Kidney (tissue), 14 donors: ENCODE results near the gene MSLN. TPM values are rescaled to one million over a fixed set of nuclear protein-coding genes. Genes with fewer than 3 reads are reported as not detected.

ENCODE experiments used
- DNase-seq, 5 donors: peaks; one replicate each; pipeline ENCODE4 v3.0.0-alpha.2; 2013 to 2020
- FAIRE-seq: peaks from 2 replicates; lab custom pipeline; 2012; peaks lifted over from hg19 to GRCh38; lab: Jason Lieb, UNC
- H3K27ac ChIP-seq, 2 donors: one replicate each; pipeline ENCODE4 v1.7.0; 2013; ENCODE audit warnings: low read depth in 2 of 2, low read length in 2 of 2, inconsistent platforms in 1 of 2
- H3K27me3 ChIP-seq: one replicate; pipeline ENCODE4 v1.7.1; 2013; ENCODE audit warnings: low read length, inconsistent platforms; ENCODE audit not compliant: control insufficient read depth, insufficient read depth
- H3K36me3 ChIP-seq, 3 donors: one replicate each; pipeline versions ENCODE4 v1.7.0 to v1.7.1; 2013; ENCODE audit warnings: low read length in 3 of 3, control low read depth in 1 of 3, inconsistent platforms in 1 of 3; ENCODE audit not compliant: insufficient read depth in 3 of 3, control insufficient read depth in 2 of 3
- H3K4me1 ChIP-seq, 3 donors: one replicate each; pipeline versions ENCODE4 v1.7.0 to v1.7.1; 2013; ENCODE audit warnings: low read length in 3 of 3, inconsistent platforms in 1 of 3, low read depth in 1 of 3; ENCODE audit not compliant: control insufficient read depth in 2 of 3, insufficient read depth in 2 of 3
- H3K4me3 ChIP-seq, 3 donors: one replicate each; pipeline versions ENCODE4 v1.7.0 to v1.8.1; 2013; ENCODE audit warnings: low read length in 3 of 3, control low read depth in 1 of 3, inconsistent platforms in 1 of 3
- H3K9ac ChIP-seq, 3 donors: one replicate each; pipeline versions ENCODE4 v1.7.0 to v1.7.1; 2013; ENCODE audit warnings: low read length in 3 of 3, control low read depth in 1 of 3, inconsistent platforms in 1 of 3
- H3K9me3 ChIP-seq, 3 donors: one replicate each; pipeline versions ENCODE4 v1.7.0 to v1.7.1; 2013; ENCODE audit warnings: low read length in 3 of 3, control low read depth in 1 of 3, inconsistent platforms in 1 of 3; ENCODE audit not compliant: control insufficient read depth in 2 of 3, insufficient read depth in 1 of 3
- intact Hi-C: fragments of 100-400 bp; cut with DNase I; formaldehyde crosslinking; loops from one replicate; pipeline ENCODE4 v1.11.1; 2022
- polyA plus RNA-seq: library from polyadenylated mRNA; stranded (reverse); fragments of 350-450 nt; fragmentation: Illumina TruSeq; extraction: RNeasy Lipid Tissue Mini Kit (QIAGEN cat#74804); gene quantifications from one replicate; pipeline ENCODE4 v1.2.3, GENCODE V29; 2014; ENCODE audit warnings: low read depth, low replicate concordance; ENCODE audit not compliant: insufficient read depth
- total RNA-seq: library from RNA; stranded (reverse); fragmentation: NEBNext Ultra II Directional; extraction: Animal tissue kit (Norgen Biotek cat#: 25700); gene quantifications from one replicate; pipeline ENCODE4 v1.2.1, GENCODE V29; 2021
- TF ChIP-seq, protein P1 (sequence below): IDR thresholded peaks from 3 replicates; pipeline ENCODE4 v1.5.1; 2012; ENCODE audit warnings: mild to moderate bottlenecking, moderate library complexity, borderline replicate concordance; ENCODE audit not compliant: insufficient read depth; ENCODE audit errors: extremely low read depth
- donor health status: control.
- donor health status: control.
- donor health status: control.
- donor health status: control.
- donor health status: control.
- donor health status: DM: yes; HTN: yes; CAD: no.
- donor health status: Normal renal cell carcinoma (clear cell type).

Gene MSLN
- total and polyA plus RNA-seq, 2 donors from 2014 or later: 3.7 to 19.4 TPM

DNA sequence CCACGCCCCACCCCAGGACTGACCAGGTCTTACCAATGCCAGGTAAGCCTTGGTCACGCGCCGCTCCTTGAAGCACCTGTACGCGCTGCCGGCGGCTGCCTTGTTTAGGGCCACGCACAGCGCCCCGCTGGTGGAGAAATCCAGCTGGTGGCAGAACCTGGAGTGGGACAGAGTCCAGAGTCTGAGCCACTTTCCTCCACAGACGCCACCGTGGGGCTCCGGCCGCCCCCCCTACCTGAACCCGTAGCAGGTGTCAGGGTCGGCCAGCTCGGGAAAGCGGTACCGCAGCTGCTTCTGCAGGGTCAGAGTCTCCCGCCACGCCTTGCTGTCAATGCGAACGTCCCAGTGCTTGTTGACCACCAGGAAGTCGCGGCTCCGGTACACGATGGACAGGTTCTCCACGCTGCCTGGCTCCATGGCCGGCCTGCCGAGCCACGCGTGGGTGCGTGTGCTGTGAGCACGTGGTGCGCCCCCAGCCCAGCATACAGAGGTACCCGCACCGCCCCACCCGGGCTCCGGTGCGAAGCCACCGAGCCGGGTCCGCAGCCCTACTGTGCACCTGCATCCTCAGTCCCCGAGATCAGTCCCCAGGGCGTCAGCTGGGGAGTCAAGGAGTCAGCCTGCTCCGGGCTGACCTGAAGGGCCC lies 26.9 kb downstream of the MSLN start:
- DNase-seq: no peak
- intact Hi-C loops: no loop called here
- no peak overlapping the region for H3K27ac ChIP-seq

DNA sequence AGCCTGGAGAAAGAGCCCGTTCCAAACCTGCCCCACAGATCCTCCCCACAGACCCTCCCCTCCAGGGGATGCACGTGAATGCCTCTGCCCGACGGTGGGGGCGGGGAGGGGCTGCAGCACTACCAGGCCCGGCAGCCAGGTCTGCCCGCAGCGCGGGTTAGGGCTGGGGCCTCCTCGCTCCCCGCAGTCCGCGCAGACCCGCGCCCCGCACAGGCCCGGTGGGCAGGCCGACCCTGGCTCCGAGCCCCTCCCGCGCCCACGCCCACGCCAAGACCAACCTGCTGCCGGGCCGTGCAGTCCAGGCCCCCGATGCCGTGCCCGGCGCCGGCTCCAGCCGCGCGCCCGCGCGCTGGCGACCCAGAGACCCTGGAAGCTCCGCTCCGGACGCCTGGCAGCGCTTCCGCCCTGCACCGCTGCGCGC lies 27.5 kb downstream of the MSLN start, which contains the start of gene RPUSD1:
Gene RPUSD1, minus strand, starts transcription at position 404 of the 421 bp plus-strand sequence. CDS start 644 bp downstream, outside the sequence.
- Histone ChIP-seq H3K9ac (peak within 1 kb of the TSS; percentile 39 to 89 (median 82)), H3K27me3 (no peaks in the 10 kb centered on the region), H3K4me1 (peaks cover 0 to 15% (median 0%) of the 10 kb centered on the region in 3 donors), H3K36me3 (no peaks in the 10 kb centered on the region), H3K9me3 (no peaks in the 10 kb centered on the region), H3K27ac (no peak within 1 kb of the TSS), H3K4me3 (peak within 1 kb of the TSS; percentile 61 to 87 (median 81))
- intact Hi-C loops: no loop called here
- no peak for FAIRE-seq
- TF ChIP-seq, protein P1, sequence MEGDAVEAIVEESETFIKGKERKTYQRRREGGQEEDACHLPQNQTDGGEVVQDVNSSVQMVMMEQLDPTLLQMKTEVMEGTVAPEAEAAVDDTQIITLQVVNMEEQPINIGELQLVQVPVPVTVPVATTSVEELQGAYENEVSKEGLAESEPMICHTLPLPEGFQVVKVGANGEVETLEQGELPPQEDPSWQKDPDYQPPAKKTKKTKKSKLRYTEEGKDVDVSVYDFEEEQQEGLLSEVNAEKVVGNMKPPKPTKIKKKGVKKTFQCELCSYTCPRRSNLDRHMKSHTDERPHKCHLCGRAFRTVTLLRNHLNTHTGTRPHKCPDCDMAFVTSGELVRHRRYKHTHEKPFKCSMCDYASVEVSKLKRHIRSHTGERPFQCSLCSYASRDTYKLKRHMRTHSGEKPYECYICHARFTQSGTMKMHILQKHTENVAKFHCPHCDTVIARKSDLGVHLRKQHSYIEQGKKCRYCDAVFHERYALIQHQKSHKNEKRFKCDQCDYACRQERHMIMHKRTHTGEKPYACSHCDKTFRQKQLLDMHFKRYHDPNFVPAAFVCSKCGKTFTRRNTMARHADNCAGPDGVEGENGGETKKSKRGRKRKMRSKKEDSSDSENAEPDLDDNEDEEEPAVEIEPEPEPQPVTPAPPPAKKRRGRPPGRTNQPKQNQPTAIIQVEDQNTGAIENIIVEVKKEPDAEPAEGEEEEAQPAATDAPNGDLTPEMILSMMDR: no peak
- DNase-seq: peak in 1 of 5 donors; percentile 34

More for the DNA sequence above, 26.9 kb downstream of the MSLN start:
- FAIRE-seq: no peak
- H3K9me3 ChIP-seq: no peaks in the 10 kb centered on the region
- peaks cover 0 to 15% (median 0%) of the 10 kb centered on the region in 3 donors for H3K4me1 ChIP-seq
- peak overlapping the region; percentile 61 to 87 (median 81) for H3K4me3 ChIP-seq
- H3K9ac ChIP-seq: peak overlapping the region; percentile 39 to 89 (median 82)
- H3K36me3 ChIP-seq: no peaks in the 10 kb centered on the region
- H3K27me3 ChIP-seq: no peaks in the 10 kb centered on the region
- TF ChIP-seq, protein P1: no peak

DNA sequence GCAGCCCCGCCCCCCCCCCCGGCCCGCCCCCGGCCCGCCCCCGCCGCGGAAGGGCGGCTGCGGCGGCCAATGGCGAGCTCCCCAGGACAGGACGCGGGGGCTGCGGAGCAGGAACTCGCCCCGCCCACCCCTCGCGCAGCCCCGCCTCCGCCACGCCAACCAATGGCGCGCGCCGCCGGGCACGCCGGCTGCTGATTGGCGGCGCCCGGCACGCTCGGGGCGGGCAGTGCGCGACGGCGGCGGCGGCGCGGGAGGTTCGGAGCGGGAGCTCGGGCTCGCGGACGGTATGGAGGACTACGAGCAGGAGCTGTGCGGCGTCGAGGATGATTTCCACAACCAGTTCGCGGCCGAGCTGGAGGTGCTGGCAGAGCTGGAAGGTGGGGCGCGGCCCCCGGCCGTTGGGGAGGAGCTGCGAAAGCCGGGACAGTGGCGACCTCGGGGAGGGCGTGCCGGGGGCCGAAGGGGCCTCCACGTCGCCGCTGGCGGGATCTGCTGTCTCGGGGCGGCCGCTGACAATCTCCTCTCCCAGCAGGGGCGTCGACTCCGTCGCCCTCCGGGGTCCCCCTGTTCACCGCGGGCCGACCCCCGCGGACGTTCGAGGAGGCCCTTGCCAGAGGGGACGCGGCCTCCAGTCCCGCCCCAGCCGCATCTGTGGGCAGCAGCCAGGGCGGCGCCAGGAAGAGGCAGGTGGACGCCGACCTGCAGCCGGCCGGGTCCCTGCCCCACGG lies 28.0 kb downstream of the MSLN start, which contains the start of gene CHTF18:
Gene CHTF18, plus strand, starts transcription at position 222 of the 728 bp plus-strand sequence. Its CDS starts 65 bp downstream, at position 287.
- TF ChIP-seq, protein P1: no peak
- no peaks in the 10 kb centered on the region for H3K36me3 ChIP-seq
- intact Hi-C loops: no loop called here
- peak within 1 kb of the TSS; percentile 39 to 89 (median 82) for H3K9ac ChIP-seq
- peak; percentile 95 to 97 (median 97) for DNase-seq
- no peak within 1 kb of the TSS for H3K27ac ChIP-seq
- peak within 1 kb of the TSS; percentile 61 to 87 (median 81) for H3K4me3 ChIP-seq
- FAIRE-seq: no peak
- no peaks in the 10 kb centered on the region for H3K27me3 ChIP-seq
- H3K9me3 ChIP-seq: no peaks in the 10 kb centered on the region
- H3K4me1 ChIP-seq: peaks cover 0 to 15% (median 0%) of the 10 kb centered on the region in 3 donors
